ENCODE measurements around the gene ZNF879.
A peak's percentile ranks its signal among the peaks of the same experiment; 100 is the strongest.

ZNF879 gene

GRCh38 chr5:179008667-179009066 is 14.9 kb upstream of the ZNF879 start:
- DNase-seq (ENCODE audit: low read depth), result no peak

GRCh38 chr5:179033004-179033580 is 9.5 kb downstream of the ZNF879 start:
- DNase-seq (ENCODE audit: low read depth), result no peak

- no peak for DNase-seq (ENCODE audit: low read depth)
Observed at GRCh38 chr5:179044765-179045164, 21.2 kb downstream of the ZNF879 start.

GRCh38 chr5:179051784-179052183 is 28.2 kb downstream of the ZNF879 start:
- no peak for DNase-seq (ENCODE audit: low read depth)

- no peak for DNase-seq (ENCODE audit: low read depth)
Observed at GRCh38 chr5:179054036-179054785, 30.6 kb downstream of the ZNF879 start.

- DNase-seq (ENCODE audit: low read depth), result no peak
Observed at GRCh38 chr5:179054876-179055275, 31.3 kb downstream of the ZNF879 start.

- no peak for DNase-seq (ENCODE audit: low read depth)
Observed at GRCh38 chr5:179055436-179055835, 31.8 kb downstream of the ZNF879 start.

- DNase-seq (ENCODE audit: low read depth), result no peak
Observed at GRCh38 chr5:179055841-179056240, 32.2 kb downstream of the ZNF879 start.

GRCh38 chr5:179060116-179061008 is 36.8 kb downstream of the ZNF879 start, which contains the start of gene ZNF354C:
TSS of gene ZNF354C (plus strand) at chr5:179060373. CDS start at chr5:179062069, 1,696 bp downstream.
- peak; percentile 1 for DNase-seq (ENCODE audit: low read depth)

GRCh38 chr5:179061025-179061424 is 37.4 kb downstream of the ZNF879 start:
- DNase-seq (ENCODE audit: low read depth), result no peak

GRCh38 chr5:179065703-179066102 is 42.1 kb downstream of the ZNF879 start:
- DNase-seq (ENCODE audit: low read depth), result no peak

- DNase-seq (ENCODE audit: low read depth), result no peak
Observed at GRCh38 chr5:179079165-179079987, 55.8 kb downstream of the ZNF879 start.

GRCh38 chr5:179080724-179081123 is 57.1 kb downstream of the ZNF879 start:
- DNase-seq (ENCODE audit: low read depth), result no peak

Measured in HS-27A (cell line).